NAMALWA (cell line): Measurements from ENCODE around the gene ARHGAP15.
A peak's percentile ranks its signal among the peaks of the same experiment; 100 is the strongest.

Experiments
- DNase-seq: peaks from one replicate; pipeline ENCODE4 v3.0.0-alpha.2; 2015; ENCODE audit warnings: low spot score

The ARHGAP15 gene

DNA sequence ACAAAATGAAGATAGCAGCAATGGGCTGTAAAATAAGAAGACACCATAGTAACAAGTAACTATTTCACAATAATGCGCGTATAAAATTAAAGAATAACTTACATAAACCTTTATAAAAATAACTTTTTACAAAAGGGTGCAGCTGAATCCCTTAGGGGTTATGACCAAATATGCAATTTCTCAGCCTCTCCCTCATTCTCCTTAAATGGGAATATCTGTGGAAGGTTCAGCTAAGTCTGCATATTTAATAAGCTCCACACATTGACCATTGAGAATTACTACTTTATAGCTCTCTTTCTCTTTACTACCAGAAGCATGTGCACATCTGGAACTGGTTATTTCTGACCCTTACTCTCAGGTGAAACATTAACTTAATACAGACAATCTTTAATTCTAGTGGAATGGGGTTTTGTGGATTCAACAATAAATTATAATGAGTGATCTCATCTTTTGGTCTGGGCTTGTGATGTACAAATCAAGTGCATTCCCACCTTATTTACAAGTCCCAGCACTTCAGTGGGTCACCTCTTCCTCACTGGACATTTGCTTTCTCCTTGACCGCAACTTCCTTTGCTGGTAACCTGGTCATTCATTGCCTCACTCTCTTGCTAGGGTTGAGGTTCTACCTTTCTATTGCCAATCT lies 15.7 kb downstream of the ARHGAP15 start:
- DNase-seq: no peak

DNA sequence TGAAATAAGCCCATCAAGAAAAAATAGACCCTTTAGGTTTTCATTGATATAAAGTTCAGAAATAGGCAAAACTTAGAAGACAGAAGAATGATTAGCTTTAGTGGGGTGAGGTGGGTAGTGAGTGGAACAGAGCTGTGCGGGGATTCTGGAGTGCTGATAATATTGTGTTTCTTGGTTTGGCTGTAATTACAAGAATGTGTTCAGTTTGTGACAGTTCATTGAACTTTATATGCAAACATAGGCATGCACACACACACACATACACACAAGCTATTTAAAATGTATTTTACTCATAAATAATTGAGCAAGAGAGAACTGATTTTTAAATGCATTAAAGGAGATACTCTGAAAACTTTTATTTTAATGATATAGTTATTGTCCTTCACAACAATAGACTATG lies 17.1 kb downstream of the ARHGAP15 start:
- no peak for DNase-seq

DNA sequence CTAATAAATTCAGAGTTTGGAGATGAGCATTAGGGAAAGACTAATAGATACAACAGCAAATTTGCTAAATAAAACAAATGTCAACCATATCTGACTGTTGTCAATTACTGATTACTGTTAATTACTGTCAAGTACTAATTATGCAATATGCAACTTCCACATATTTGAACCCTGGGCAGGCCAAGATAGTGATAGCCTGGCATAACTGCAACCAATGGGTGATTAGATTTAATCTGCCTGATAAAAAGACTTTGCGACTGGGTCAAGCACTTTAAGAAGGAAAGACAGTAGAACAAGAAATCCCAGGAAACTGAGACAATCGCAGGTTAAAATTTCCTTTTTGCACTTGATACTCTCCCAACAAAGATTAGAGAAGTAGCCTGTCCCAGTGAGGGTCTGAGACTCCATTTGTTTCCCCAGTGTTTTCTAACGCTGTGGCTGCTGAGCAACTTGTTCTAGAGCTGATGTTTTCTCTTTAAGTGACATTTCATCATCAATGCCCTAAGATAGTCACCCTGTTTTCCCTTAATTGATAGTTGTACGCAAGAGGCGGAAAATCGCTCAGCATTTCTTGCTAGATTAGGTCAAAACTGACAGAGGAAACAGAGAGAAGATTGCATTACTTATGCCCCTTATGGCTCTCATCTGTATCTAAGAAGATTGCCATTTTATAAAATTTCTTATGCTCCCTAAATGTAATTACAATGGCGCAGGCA lies 17.8 kb downstream of the ARHGAP15 start:
- DNase-seq: no peak

DNA sequence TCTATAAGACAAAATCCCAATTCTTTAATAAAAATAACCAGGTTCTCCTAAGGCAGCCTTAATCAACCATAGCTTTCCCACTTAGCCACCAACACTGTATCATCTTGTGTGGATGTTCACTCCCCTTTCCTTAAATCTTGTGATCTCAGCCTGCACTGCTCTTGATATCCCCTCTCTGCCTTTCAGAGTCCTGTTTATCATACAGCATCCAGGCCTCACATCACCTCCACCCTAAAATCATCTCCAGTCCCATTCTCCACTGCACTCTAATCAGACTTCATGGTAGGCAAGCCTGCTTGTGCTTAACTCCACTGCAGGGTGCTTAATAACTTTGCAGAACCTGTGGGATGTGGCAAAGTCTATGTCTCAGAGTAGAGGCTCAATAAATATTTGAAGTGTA lies 18.8 kb downstream of the ARHGAP15 start:
- no peak for DNase-seq

DNA sequence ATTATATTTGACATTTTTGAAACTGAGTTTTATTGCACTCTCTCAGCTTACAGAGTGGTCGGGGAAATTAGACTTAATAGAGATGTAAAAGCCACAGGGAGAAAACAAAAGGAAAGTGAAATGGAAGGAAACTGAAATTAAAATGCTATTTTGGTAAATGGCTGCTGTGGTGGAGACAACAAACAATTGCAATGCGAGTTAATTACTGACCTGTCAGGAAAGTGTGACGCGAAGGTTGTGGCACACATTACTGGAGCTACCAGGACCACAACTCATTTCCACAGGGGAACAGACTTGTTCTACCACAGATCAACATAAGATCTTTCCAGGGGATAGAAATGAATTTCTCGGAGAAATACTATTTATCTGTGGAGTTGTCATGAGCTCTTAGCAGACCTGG lies 19.5 kb downstream of the ARHGAP15 start:
- DNase-seq: no peak

DNA sequence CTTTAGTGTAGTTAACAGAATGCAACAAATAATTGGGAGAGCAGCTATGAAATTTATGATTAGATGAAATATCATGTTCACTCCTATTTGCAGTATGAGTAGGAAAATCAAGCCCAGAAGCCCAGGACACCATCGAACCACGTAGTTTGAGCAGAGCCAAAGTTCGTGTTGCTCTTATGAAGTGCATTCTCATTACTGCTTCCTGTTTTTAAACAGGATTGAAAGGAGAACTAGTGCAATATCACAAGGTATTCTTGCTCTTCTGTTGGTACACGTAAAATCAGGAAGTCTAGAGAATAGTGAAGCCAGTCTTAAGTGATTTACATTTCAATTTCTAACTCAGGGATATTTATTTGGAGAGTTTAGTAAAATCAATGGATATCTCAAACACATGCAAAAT lies 21.1 kb downstream of the ARHGAP15 start:
- peak; percentile 59 for DNase-seq

DNA sequence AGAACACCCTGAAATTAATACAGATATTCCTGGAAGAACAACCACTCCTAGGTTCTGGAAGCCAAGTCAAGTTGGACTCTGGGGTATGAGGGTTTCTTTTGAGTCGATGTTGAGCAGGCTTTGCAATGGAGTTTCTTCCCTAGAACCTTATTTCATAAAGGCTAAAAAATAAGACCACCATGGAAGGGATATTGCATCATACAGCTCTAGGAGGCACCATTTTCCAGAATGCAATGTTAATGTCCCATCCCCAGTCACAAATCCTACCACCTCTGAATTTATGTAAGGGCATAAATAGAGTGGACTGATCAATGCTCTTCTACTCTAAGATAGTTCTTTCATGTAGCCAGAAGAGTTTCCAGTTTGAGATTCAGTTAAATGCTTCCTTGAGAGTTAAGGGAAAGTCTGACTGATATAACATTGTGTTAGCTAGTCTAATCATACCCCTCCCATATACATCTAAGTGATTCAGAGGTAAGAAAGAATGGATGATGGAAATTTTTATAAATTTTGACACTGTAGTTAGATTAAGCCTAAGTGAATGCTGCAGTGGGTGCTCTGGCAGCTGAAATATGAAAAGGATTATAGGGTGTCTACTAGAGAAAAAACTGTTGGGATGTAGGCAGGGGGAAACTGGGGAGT lies 22.0 kb downstream of the ARHGAP15 start:
- DNase-seq: no peak

DNA sequence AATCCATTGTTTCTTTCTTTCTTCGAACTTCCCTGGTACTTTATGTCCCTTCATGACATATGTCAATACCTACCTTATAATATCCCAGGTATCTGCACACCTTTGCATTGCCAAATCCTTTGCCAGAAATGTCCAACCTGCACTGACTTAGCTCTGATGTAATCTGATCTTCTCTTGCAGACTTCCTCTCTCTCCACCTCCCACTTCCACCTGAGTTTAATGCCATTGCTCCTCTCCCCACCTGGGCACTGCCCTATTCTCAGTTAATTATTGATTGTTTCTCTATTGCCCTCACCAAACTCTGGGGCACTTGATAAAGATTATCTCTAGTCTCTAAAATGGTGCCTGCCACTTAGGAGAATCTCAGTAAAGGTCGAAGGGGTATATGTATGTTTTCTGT lies 23.0 kb downstream of the ARHGAP15 start:
- no peak for DNase-seq

DNA sequence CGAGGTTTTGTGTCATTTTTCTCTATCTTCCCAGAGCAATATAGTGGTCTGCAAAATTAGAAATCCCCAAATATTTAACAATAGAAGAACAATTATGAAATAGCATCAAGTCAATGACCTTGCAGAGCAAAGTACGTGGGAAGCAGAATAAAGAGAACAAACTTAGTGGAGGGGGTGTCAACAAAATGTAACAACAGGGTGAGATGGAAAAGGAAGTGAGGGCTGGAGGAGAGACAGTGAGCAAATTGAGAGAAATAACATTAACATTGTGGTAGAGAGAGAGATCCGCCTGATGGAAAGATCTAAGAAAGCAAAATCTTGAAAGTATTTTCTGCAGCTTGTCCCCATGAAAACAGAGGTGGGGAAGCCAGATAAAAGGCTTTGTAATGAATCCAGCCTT lies 23.4 kb downstream of the ARHGAP15 start:
- DNase-seq: no peak

DNA sequence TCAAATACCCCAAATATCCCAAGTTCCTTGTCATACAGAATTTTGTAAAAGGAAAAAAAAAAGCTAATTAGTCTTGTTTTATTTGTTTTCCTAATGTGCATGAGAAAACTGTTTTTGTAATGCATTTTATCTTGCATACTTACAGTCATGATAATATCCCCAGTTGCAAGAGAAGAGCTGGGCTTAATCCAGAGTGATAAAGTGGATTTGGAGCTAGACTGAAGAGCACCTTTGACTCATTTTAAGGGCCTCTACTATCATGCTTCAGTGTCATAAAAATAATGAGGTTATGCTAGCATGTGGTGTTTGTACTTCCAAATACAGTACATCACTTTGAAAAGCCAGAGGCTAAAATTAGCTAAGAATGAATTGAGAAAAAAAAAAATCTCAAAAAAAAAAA lies 26.4 kb downstream of the ARHGAP15 start:
- DNase-seq: no peak

DNA sequence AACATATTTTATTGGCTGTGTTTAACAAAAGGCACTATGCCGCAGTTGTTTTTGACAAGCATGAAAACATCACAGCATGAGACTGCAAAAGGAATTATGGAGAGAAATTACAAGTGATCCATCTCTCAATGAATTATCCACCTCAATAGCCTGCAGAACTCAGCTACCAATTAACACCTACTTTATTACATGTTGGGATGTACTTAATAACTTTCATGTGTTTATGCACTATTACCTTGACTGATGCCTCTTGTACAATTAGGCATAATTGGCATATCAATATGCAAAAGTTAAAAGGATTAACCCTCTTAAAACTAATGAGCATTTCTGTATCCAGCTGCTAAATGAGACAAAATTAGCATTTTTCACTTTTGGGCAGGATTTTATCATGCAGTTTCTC lies 27.8 kb downstream of the ARHGAP15 start:
- no peak for DNase-seq

DNA sequence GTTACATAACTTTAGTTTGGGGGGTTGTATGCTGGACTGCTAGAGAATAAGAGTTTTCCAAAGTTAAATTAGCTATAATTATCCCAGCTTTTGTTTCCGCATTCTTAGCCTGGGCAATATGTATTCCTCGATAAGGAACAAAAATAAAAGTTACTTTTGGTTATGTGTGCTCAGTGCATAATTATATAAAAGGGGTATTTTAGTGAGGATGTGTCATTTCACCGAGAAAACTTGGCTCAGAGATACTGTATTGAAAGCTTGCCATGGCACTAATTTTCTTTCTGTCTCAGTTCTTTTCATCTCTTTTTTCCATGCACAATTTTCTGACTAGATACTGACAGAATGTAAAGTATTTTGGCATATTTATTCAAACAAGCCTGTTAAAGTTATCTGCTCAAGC lies 28.2 kb downstream of the ARHGAP15 start:
- no peak for DNase-seq

DNA sequence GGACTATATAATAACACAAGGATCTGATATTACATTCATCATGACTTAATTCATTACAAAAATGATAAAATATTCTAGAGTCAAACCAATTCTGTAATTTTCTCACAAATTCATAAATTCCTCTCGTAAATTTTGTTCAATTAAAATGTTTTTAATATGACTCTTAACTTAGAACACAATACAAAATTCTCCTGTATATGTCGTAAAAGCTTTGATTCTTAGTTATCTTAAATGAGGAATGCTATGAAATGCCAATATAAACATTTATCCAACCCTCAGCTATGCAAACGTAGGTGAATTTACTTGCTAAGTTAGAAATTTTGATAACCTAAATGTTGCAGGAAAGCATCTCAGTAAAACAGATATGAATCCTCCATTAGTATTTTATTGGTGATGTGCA lies 28.9 kb downstream of the ARHGAP15 start:
- no peak for DNase-seq

DNA sequence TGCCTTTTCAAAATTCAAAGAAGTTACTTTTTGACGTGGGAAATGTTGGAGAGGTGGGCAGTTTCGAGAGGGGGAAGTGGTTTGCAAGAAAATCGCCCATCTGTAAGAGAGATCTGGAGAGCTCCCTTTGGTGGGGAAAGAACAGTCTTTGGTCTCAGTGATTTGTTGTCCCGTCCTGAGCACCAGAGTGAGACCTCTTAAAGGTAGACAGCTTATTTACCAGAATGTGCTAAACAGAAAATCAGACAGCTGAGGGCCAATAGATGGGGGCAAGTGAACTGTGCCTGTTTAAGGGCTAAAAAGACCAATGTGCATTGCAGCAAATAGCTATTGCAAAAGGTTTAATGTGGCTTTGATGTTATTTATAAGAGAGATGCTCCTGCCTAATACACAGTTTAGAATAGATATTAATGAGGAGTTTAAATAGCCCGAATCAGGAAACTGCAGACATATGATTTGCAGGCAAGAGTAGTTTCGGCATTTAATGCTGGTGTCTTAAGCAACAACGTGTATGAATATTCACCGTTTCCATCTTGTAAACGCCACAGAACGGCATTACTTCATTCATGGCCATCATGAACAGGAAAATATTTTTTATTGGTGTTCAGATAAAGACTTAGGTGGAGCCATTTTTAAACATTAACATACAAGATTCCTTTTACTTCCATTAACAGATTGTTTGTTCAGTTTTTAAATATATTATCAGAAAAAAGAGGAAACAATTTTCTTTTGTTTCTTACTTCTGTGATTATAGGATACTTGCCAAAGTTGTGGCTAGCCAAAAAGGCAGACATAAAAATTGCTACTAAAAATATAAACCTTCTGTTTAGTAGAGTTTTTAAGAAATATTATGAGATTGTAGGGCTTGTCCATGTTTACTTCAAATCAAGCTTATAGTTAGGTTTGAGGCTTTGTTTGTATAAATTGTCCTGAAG lies 29.6 kb downstream of the ARHGAP15 start:
- DNase-seq: no peak

DNA sequence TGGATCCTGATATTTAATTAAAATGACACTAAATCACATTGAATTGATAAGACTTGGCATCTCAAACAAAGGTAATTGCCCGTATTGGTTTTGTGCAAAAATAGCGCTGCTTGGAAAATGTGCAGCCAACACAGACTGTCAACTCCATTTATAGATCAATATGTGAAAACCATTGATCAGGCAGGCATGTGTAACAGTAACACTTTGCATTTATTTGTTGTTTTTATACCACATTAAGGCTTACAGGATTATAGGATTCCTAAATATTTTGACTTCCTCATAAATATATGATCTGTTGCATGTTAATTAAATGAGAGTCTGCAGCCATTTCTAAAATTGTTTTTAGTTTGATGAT lies 30.2 kb downstream of the ARHGAP15 start:
- no peak for DNase-seq

DNA sequence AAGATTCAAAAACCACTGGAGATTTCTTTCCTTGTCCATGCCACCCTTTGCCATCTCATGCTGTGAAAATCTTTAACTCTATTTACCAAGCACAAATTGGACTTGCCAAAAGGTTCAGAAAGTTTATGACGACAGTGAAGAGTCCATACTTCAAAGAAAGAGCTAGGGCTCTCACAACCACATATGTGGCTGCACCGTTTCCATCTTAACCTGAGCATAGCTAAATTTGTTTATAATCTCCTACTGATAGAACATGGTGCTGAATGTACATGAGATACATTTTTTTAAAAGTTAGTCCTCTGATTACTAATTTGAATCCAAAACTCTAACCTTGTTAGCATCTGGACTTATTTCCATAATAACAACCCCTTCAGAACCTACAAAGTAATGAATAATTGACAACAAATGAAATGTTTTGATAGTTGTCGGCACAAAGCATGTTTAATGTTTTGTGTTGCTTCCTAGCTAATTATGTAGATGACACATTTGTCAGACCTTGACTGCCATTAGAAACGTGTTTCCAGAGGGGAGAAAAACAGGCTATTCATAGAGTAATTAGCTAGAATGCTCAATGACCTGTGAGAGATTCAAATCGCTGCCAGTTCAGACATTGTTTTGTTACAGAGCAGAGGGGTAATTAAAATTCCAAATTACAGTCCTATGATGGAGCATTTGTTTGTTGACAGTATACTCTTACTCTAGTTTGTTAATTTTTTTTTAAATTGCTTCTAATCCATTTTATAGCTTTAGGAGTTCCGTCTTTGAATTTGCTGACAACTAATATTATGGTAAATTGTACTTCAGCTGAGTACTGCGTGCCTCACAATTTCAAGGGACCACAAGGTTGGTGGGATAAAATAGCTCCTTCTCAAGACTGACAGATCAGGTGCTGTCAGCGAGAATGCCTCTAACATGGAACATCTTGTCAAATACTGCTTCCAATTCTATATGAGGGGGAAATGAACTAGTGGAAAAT lies 31.8 kb downstream of the ARHGAP15 start:
- DNase-seq: no peak

DNA sequence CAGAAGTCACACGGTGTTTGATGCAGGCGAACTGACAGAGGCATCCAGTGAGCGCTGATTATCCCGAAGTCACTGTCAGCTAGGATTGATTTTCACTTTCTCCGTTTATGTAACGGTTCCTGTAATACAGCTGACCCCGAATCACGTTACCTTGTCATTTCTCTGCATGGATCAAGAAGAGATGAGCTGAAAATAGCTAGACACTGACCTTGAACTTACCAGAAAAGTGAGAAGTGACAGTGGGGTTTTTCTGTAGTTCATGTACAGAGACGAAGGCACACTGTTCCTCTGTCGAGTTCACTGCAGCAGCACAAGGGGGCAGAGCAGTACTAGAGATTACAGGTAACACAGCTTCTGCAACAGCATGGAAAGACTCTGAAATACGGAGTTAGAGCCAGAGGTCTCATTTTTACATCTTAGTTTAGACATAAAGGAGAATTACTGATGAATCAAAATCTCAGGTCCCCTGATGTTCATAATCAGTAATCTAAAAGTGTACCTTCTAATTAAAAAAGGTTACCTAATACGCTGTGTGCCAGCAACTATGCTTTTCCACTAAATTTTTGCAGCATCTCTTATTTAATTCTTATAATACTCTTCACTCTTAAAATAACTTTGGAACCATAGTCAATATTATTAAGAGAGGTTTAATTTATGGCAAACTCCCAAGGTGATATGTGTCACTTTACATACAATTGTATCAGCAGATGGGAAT lies 33.1 kb downstream of the ARHGAP15 start:
- DNase-seq: peak; percentile 68

DNA sequence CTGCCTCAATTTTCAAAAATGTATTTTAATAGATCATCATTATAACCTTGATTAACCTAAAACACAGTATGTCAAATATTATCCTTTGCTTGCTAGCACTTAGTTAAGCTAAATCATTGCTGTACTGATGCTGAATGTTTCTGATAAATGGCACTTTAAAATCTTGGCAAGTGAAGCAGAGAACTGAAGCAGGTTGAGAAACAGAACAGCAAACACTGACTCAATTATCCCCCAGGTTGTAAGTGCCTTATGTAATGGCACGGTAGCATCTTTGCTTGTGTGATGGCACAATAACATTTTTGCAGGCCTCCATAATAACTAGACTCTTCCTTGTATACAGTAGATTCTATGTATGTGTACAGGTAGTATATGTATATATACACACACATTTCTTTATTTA lies 33.8 kb downstream of the ARHGAP15 start:
- DNase-seq: no peak

DNA sequence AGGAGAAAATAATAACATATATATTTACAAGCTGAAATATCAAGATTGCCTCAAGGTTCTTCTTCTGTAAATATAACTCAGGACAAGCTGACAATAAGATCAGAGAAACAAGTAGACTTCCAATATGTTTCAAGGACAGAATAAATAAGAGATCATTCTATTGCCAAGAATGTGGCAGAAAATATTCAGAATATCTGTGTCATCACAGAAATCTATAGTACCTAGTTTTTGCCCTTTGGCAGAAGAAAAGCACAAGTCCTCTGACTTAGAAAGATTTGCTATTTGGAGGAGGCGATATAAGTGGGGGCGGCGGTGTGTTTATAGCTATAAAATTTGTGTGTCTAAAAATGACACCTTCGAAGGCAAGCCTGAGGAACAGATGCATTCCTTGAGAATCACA lies 34.3 kb downstream of the ARHGAP15 start:
- DNase-seq: no peak

DNA sequence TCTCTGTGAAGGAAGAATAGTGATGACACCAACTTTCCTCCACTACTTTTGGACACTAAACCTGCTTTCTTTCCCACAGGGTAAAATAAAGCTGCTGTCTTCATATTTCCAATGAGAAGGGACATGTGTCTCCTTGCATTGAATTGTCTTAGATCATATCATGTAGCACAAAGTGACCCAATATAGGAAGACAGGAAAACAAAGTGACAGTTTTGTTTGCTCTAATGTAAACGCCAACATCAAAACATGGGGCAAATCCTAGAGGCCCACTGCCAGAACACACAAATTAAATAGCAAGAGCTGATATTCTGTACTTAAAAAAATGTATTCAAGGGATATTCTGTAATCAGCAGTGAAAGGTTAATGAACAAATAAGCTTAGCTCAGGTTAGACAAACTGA lies 36.1 kb downstream of the ARHGAP15 start:
- no peak for DNase-seq

DNA sequence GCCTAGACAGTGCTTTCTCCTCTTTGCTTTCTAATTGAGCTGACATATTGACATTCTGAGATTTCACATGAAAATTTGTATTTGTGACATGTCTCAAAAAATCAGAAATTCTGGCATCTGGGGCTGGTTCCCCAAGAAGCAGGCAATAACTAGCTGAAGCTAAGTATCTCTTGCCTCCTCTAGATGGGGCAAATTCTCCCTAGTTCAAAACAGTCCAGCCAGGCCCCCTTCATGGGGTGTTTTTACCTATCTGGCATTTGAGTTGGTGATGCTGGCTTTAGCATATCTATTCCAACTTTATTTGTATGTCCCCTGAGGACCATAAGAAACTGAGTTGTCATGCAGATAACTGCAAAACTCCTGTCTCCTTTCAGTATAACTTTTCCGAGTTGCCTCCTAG lies 39.9 kb downstream of the ARHGAP15 start:
- no peak for DNase-seq
